ENCODE results near the gene THADA. TPM values are rescaled to one million over a fixed set of nuclear protein-coding genes. Genes with fewer than 3 reads are reported as not detected.

Gene THADA
- total and polyA plus RNA-seq, 5 donors from 2014 or later, result 19.1 to 52.9 (median 20.2) TPM

- no peak overlapping the region for H3K27ac ChIP-seq (ENCODE audit: insufficient read depth, low read length, poor library complexity, severe bottlenecking)
- H3K27me3 ChIP-seq (ENCODE audit: control insufficient read depth, insufficient read depth, low read length), result no peaks in the 10 kb centered on the region
- peaks cover 52% of the 10 kb centered on the region for H3K4me1 ChIP-seq (ENCODE audit: control insufficient read depth, insufficient read depth, low read length, poor library complexity, severe bottlenecking)
- no peaks in the 10 kb centered on the region for H3K9me3 Mint-ChIP-seq
- ATAC-seq (ENCODE audit: low read depth in 2 of 2) (no peak), DNase-seq (no peak)
- peaks cover 38 to 88% (median 62%) of the 10 kb centered on the region in 4 donors for H3K4me1 Mint-ChIP-seq
- H3K9me3 ChIP-seq (ENCODE audit: control insufficient read depth in 2 of 2, low read length in 2 of 2), result no peaks in the 10 kb centered on the region
- H3K4me3 Mint-ChIP-seq, result peak overlapping the region in 1 of 4 donors; percentile 85
- peak overlapping the region in 1 of 3 donors; percentile 14 for H3K27ac Mint-ChIP-seq
- peaks cover 2% of the 10 kb centered on the region for H3K36me3 ChIP-seq (ENCODE audit: control insufficient read depth, insufficient read depth, low read length)
- no peak overlapping the region for H3K4me3 ChIP-seq (ENCODE audit: low read depth, low read length)
- no peaks in the 10 kb centered on the region for H3K27me3 Mint-ChIP-seq
- H3K36me3 Mint-ChIP-seq, result peaks cover 33% of the 10 kb centered on the region
Observed at GRCh38 chr2:43563679-43564078, 32.2 kb downstream of the THADA start.

DNA sequence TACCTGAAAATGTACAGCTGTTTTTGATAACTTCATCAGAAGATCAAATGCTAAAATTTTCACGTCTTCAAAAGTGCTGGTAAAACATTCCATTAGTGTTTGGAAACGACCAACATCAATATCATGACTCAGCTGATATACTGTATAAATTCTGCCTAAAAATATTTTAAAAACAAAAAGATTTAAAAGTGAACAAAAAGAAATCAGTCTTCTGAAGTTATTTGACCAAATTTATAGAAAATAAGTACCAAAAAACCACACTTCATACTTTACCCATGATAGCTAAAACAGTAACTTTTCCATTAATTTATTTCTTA lies 35.6 kb downstream of the THADA start:
- Mint-ChIP-seq H3K27me3 (no peaks in the 10 kb centered on the region), H3K27ac (peak overlapping the region; percentile 69 to 91 (median 87)), H3K36me3 (peaks cover 38% of the 10 kb centered on the region), H3K4me3 (peak overlapping the region in 2 of 4 donors; percentile 76 to 81), H3K4me1 (peaks cover 36 to 76% (median 54%) of the 10 kb centered on the region in 4 donors), H3K9me3 (no peaks in the 10 kb centered on the region)
- Histone ChIP-seq H3K36me3 (ENCODE audit: control insufficient read depth, insufficient read depth, low read length) (peaks cover 8% of the 10 kb centered on the region), H3K4me3 (ENCODE audit: low read depth, low read length) (peak overlapping the region; percentile 65), H3K9me3 (ENCODE audit: control insufficient read depth in 2 of 2, low read length in 2 of 2) (no peaks in the 10 kb centered on the region), H3K4me1 (ENCODE audit: control insufficient read depth, insufficient read depth, low read length, poor library complexity, severe bottlenecking) (peaks cover 49% of the 10 kb centered on the region), H3K27me3 (ENCODE audit: control insufficient read depth, insufficient read depth, low read length) (no peaks in the 10 kb centered on the region), H3K27ac (ENCODE audit: insufficient read depth, low read length, poor library complexity, severe bottlenecking) (peak overlapping the region; percentile 60)
- ATAC-seq (ENCODE audit: low read depth in 2 of 2) (no peak), DNase-seq (no peak)

- Histone ChIP-seq H3K27me3 (ENCODE audit: control insufficient read depth, insufficient read depth, low read length) (no peaks in the 10 kb centered on the region), H3K27ac (ENCODE audit: insufficient read depth, low read length, poor library complexity, severe bottlenecking) (peak overlapping the region; percentile 60), H3K36me3 (ENCODE audit: control insufficient read depth, insufficient read depth, low read length) (peaks cover 8% of the 10 kb centered on the region), H3K4me1 (ENCODE audit: control insufficient read depth, insufficient read depth, low read length, poor library complexity, severe bottlenecking) (peaks cover 49% of the 10 kb centered on the region), H3K4me3 (ENCODE audit: low read depth, low read length) (peak overlapping the region; percentile 65), H3K9me3 (ENCODE audit: control insufficient read depth in 2 of 2, low read length in 2 of 2) (no peaks in the 10 kb centered on the region)
- ATAC-seq (ENCODE audit: low read depth in 2 of 2), result peak; percentile 60 to 64
- H3K4me1 Mint-ChIP-seq, result peaks cover 36 to 72% (median 51%) of the 10 kb centered on the region in 4 donors
- peaks cover 36% of the 10 kb centered on the region for H3K36me3 Mint-ChIP-seq
- DNase-seq, result peak in 1 of 3 donors; percentile 54
- H3K27ac Mint-ChIP-seq, result peak overlapping the region; percentile 69 to 91 (median 87)
- peak overlapping the region; percentile 47 to 81 (median 72) for H3K4me3 Mint-ChIP-seq
- no peaks in the 10 kb centered on the region for H3K9me3 Mint-ChIP-seq
- H3K27me3 Mint-ChIP-seq, result no peaks in the 10 kb centered on the region
Observed at GRCh38 chr2:43559391-43560230, 36.2 kb downstream of the THADA start.

DNA sequence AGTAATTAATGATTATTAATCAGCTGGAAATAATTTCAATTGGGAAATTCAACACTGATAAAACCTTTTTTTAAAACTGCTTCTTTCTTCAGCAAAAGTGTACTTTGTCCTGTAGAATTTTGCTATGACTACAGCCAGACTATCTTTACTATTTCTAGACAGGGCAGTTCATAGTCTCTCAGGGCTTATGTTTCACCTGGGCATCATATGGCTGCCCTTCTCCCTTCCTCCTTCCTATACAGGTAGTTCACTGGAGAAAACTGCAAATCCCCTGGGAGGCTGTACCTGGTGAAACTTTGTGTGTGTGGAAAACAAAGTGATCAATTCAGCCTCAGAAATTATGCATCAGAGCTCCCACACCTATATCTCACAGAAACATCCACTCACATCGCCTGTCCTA lies 38.6 kb downstream of the THADA start:
- H3K27ac Mint-ChIP-seq, result peak overlapping the region in 2 of 3 donors; percentile 23 to 58
- no peaks in the 10 kb centered on the region for H3K27me3 Mint-ChIP-seq
- ATAC-seq (ENCODE audit: low read depth in 2 of 2) (no peak), DNase-seq (no peak)
- Histone ChIP-seq H3K4me1 (ENCODE audit: control insufficient read depth, insufficient read depth, low read length, poor library complexity, severe bottlenecking) (peaks cover 43% of the 10 kb centered on the region), H3K27ac (ENCODE audit: insufficient read depth, low read length, poor library complexity, severe bottlenecking) (peak overlapping the region; percentile 55), H3K9me3 (ENCODE audit: control insufficient read depth in 2 of 2, low read length in 2 of 2) (no peaks in the 10 kb centered on the region), H3K4me3 (ENCODE audit: low read depth, low read length) (no peak overlapping the region), H3K27me3 (ENCODE audit: control insufficient read depth, insufficient read depth, low read length) (no peaks in the 10 kb centered on the region), H3K36me3 (ENCODE audit: control insufficient read depth, insufficient read depth, low read length) (peaks cover 19% of the 10 kb centered on the region)
- H3K36me3 Mint-ChIP-seq, result peaks cover 41% of the 10 kb centered on the region
- no peaks in the 10 kb centered on the region for H3K9me3 Mint-ChIP-seq
- peaks cover 19 to 48% (median 39%) of the 10 kb centered on the region in 4 donors for H3K4me1 Mint-ChIP-seq
- H3K4me3 Mint-ChIP-seq, result no peak overlapping the region

GRCh38 chr2:43556256-43556655 lies 39.6 kb downstream of the THADA start:
- Mint-ChIP-seq H3K27me3 (no peaks in the 10 kb centered on the region), H3K36me3 (peaks cover 41% of the 10 kb centered on the region), H3K9me3 (no peaks in the 10 kb centered on the region), H3K4me1 (peaks cover 13 to 40% (median 31%) of the 10 kb centered on the region in 4 donors), H3K27ac (peak overlapping the region in 1 of 3 donors; percentile 58), H3K4me3 (peak overlapping the region in 1 of 4 donors; percentile 4)
- no peaks in the 10 kb centered on the region for H3K9me3 ChIP-seq (ENCODE audit: control insufficient read depth in 2 of 2, low read length in 2 of 2)
- no peak overlapping the region for H3K4me3 ChIP-seq (ENCODE audit: low read depth, low read length)
- peak; percentile 44 to 46 for ATAC-seq (ENCODE audit: low read depth in 2 of 2)
- H3K27ac ChIP-seq (ENCODE audit: insufficient read depth, low read length, poor library complexity, severe bottlenecking), result peak overlapping the region; percentile 15
- H3K36me3 ChIP-seq (ENCODE audit: control insufficient read depth, insufficient read depth, low read length), result peaks cover 25% of the 10 kb centered on the region
- H3K4me1 ChIP-seq (ENCODE audit: control insufficient read depth, insufficient read depth, low read length, poor library complexity, severe bottlenecking), result peaks cover 39% of the 10 kb centered on the region
- H3K27me3 ChIP-seq (ENCODE audit: control insufficient read depth, insufficient read depth, low read length), result no peaks in the 10 kb centered on the region
- no peak for DNase-seq

GRCh38 chr2:43553341-43553855 lies 42.4 kb downstream of the THADA start:
- Mint-ChIP-seq H3K27me3 (no peaks in the 10 kb centered on the region), H3K9me3 (no peaks in the 10 kb centered on the region), H3K27ac (peak overlapping the region in 1 of 3 donors; percentile 64), H3K36me3 (peaks cover 62% of the 10 kb centered on the region), H3K4me3 (no peak overlapping the region), H3K4me1 (peaks cover 6 to 25% (median 20%) of the 10 kb centered on the region in 4 donors)
- H3K9me3 ChIP-seq (ENCODE audit: control insufficient read depth in 2 of 2, low read length in 2 of 2), result no peaks in the 10 kb centered on the region
- ATAC-seq (ENCODE audit: low read depth in 2 of 2) (no peak), DNase-seq (no peak)
- peaks cover 37% of the 10 kb centered on the region for H3K36me3 ChIP-seq (ENCODE audit: control insufficient read depth, insufficient read depth, low read length)
- no peak overlapping the region for H3K4me3 ChIP-seq (ENCODE audit: low read depth, low read length)
- H3K4me1 ChIP-seq (ENCODE audit: control insufficient read depth, insufficient read depth, low read length, poor library complexity, severe bottlenecking), result peaks cover 14% of the 10 kb centered on the region
- H3K27ac ChIP-seq (ENCODE audit: insufficient read depth, low read length, poor library complexity, severe bottlenecking), result no peak overlapping the region
- no peaks in the 10 kb centered on the region for H3K27me3 ChIP-seq (ENCODE audit: control insufficient read depth, insufficient read depth, low read length)

- no peak for DNase-seq
- ATAC-seq (ENCODE audit: low read depth in 2 of 2), result no peak
- Mint-ChIP-seq H3K9me3 (peaks cover 0 to 2% (median 0%) of the 10 kb centered on the region in 7 donors), H3K4me1 (peaks cover 6 to 25% (median 17%) of the 10 kb centered on the region in 4 donors), H3K36me3 (peaks cover 57% of the 10 kb centered on the region), H3K4me3 (no peak overlapping the region), H3K27ac (peak overlapping the region in 1 of 3 donors; percentile 16), H3K27me3 (no peaks in the 10 kb centered on the region)
- H3K9me3 ChIP-seq (ENCODE audit: control insufficient read depth in 2 of 2, low read length in 2 of 2), result no peaks in the 10 kb centered on the region
- peaks cover 37% of the 10 kb centered on the region for H3K36me3 ChIP-seq (ENCODE audit: control insufficient read depth, insufficient read depth, low read length)
- no peaks in the 10 kb centered on the region for H3K27me3 ChIP-seq (ENCODE audit: control insufficient read depth, insufficient read depth, low read length)
- peaks cover 8% of the 10 kb centered on the region for H3K4me1 ChIP-seq (ENCODE audit: control insufficient read depth, insufficient read depth, low read length, poor library complexity, severe bottlenecking)
- no peak overlapping the region for H3K27ac ChIP-seq (ENCODE audit: insufficient read depth, low read length, poor library complexity, severe bottlenecking)
- H3K4me3 ChIP-seq (ENCODE audit: low read depth, low read length), result no peak overlapping the region
Observed at GRCh38 chr2:43551990-43552389, 43.8 kb downstream of the THADA start.
